Right atrium auricular region (tissue), 2 donors: ENCODE measurements around the gene BMPR1B. TPM values are rescaled to one million over a fixed set of nuclear protein-coding genes. Genes with fewer than 3 reads are reported as not detected.

Experiments used
- DNase-seq: peaks from one replicate; pipeline ENCODE4 v3.0.0-alpha.2; 2019; ENCODE audit warnings: low spot score
- H3K27ac ChIP-seq, 2 donors: fragments of 200-600 bp; sonication (generic); 1 replicate in 1 of 2; 2 replicates in 1 of 2; pipeline ENCODE4 v1.5.1; 2016 to 2019
- H3K27me3 ChIP-seq, 2 donors: fragments of 200-600 bp; sonication (generic); one replicate each; pipeline versions ENCODE4 v1.5.1 to v1.6.0; 2017 to 2019
- H3K36me3 ChIP-seq: fragments of 200-600 bp; sonication (generic); one replicate; pipeline ENCODE4 v1.5.1; 2016
- H3K4me1 ChIP-seq, 2 donors: fragments of 200-600 bp; sonication (generic); one replicate each; pipeline versions ENCODE4 v1.5.1 to v1.6.0; 2017 to 2019
- H3K4me3 ChIP-seq, 2 donors: fragments of 200-600 bp; sonication (generic); 1 replicate in 1 of 2; 2 replicates in 1 of 2; pipeline ENCODE4 v1.5.1; 2017 to 2019; ENCODE audit warnings: mild to moderate bottlenecking in 1 of 2, moderate library complexity in 1 of 2
- H3K9me3 ChIP-seq, 2 donors: fragments of 200-600 bp; sonication (generic); one replicate each; pipeline ENCODE4 v1.5.1; 2019
- total RNA-seq, 2 donors: library from RNA; depleted of rRNA; stranded (reverse); fragments of >200 nt; gene quantifications; one replicate each; pipeline ENCODE4 v1.1.0, GENCODE V29; 2016
- TF ChIP-seq, protein P1 (sequence below), 2 donors: fragments of 200-600 bp; sonication (generic); IDR thresholded peaks; one replicate each; pipeline ENCODE4 v1.5.1; 2019; ENCODE audit warnings: antibody characterized with exemption in 2 of 2

Gene BMPR1B
- total RNA-seq, 2 donors from 2014 or later = 0.82 to 1.4 TPM

DNA sequence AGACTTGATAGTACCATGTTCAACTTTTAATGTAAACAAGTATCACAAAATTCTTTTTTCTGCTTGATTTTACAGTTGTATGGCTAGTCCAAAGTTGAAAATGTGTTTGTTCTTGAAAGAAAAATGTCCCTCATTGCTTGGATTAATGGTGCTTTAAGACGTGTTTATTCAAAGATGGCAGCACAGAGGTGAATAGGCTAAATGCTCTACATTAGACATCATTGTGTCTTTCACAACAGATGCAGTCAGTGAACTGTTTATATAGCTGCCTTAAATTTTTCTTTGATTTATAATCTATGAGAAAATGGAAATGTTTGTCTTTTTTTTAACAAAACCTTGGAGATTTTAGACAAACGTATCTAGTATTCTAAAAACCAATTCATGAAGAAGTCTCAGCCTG is 137.3 kb downstream of the BMPR1B start:
- Histone ChIP-seq H3K4me1 (no peaks in the 10 kb centered on the region), H3K9me3 (peaks cover 0 to 6% of the 10 kb centered on the region in 2 donors), H3K27me3 (no peaks in the 10 kb centered on the region), H3K4me3 (no peak overlapping the region), H3K27ac (no peak overlapping the region), H3K36me3 (no peaks in the 10 kb centered on the region)
- TF ChIP-seq, protein P1, sequence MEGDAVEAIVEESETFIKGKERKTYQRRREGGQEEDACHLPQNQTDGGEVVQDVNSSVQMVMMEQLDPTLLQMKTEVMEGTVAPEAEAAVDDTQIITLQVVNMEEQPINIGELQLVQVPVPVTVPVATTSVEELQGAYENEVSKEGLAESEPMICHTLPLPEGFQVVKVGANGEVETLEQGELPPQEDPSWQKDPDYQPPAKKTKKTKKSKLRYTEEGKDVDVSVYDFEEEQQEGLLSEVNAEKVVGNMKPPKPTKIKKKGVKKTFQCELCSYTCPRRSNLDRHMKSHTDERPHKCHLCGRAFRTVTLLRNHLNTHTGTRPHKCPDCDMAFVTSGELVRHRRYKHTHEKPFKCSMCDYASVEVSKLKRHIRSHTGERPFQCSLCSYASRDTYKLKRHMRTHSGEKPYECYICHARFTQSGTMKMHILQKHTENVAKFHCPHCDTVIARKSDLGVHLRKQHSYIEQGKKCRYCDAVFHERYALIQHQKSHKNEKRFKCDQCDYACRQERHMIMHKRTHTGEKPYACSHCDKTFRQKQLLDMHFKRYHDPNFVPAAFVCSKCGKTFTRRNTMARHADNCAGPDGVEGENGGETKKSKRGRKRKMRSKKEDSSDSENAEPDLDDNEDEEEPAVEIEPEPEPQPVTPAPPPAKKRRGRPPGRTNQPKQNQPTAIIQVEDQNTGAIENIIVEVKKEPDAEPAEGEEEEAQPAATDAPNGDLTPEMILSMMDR (IDR thresholded peaks at IDR 0.05) = no peak
- DNase-seq = no peak

DNA sequence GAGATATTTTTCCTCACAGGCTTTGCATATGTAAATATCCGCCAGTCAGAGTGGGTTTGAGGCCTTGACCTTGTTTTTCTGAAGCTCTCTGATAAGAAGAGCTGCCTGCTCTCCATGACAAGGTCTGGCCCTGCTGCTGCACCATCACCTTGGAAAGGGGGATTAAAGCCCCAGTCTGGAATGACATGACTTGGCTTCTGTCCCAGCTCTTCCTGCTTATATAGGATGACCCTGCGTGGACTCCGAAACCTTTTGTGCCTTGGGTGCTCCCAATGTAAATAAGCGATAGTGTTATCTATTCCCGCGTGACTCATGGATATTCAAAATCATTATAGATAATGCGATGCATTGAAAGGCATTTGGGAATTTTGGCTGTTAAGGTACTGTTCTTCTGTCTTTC is 139.3 kb downstream of the BMPR1B start:
- H3K36me3 ChIP-seq = no peaks in the 10 kb centered on the region
- TF ChIP-seq, protein P1 (IDR thresholded peaks at IDR 0.05) = no peak
- DNase-seq = no peak

DNA sequence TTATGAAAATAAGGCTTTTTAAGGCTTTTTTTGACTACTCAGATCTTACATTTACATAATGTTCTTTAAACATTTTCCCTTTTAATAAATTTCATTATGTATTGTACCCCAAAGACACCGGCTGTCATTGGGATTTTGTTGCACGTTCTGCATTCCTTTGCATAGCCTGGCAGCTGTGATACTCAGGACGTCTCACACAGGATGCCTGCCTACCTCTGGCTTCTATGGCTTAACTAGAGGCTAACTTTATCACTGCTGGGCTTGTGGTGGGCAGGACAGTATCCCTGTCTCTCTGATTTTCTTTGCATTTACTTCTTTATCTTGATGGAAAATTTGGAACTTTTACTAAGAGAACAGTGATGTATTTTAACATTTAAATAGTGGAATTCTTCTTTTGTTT is 147.8 kb downstream of the BMPR1B start:
- TF ChIP-seq, protein P1 (IDR thresholded peaks at IDR 0.05) = no peak
- DNase-seq = no peak
- Histone ChIP-seq H3K27ac (no peak overlapping the region), H3K9me3 (no peaks in the 10 kb centered on the region), H3K4me1 (no peaks in the 10 kb centered on the region), H3K27me3 (no peaks in the 10 kb centered on the region), H3K36me3 (no peaks in the 10 kb centered on the region), H3K4me3 (no peak overlapping the region)

More for the DNA sequence above, 139.3 kb downstream of the BMPR1B start:
- no peaks in the 10 kb centered on the region for H3K4me1 ChIP-seq
- H3K9me3 ChIP-seq = no peaks in the 10 kb centered on the region
- no peak overlapping the region for H3K4me3 ChIP-seq
- H3K27ac ChIP-seq = no peak overlapping the region
- no peaks in the 10 kb centered on the region for H3K27me3 ChIP-seq

DNA sequence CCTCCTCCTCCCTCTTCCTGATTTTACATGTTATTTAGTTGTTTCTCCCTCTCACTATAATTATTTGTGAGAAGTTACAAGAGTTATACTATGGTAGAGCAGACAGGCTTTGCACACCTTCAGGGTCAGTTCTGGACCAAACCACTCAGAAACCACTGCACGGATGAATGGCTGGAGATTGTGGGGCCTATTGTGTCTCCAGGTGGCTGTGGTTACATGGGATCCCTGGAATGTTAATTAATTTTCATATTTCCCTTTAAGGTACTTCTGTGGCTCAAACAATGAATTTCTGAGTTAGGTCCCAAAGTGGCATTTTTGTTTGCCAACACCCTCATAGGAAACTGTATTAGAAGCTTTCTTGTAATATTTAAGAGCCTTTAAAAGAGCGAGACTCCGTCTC is 151.9 kb downstream of the BMPR1B start:
- no peak overlapping the region for H3K27ac ChIP-seq
- TF ChIP-seq, protein P1 (IDR thresholded peaks at IDR 0.05) = no peak
- no peak for DNase-seq
- no peaks in the 10 kb centered on the region for H3K27me3 ChIP-seq
- H3K9me3 ChIP-seq = no peaks in the 10 kb centered on the region
- H3K4me3 ChIP-seq = no peak overlapping the region
- H3K4me1 ChIP-seq = no peaks in the 10 kb centered on the region
- H3K36me3 ChIP-seq = no peaks in the 10 kb centered on the region

DNA sequence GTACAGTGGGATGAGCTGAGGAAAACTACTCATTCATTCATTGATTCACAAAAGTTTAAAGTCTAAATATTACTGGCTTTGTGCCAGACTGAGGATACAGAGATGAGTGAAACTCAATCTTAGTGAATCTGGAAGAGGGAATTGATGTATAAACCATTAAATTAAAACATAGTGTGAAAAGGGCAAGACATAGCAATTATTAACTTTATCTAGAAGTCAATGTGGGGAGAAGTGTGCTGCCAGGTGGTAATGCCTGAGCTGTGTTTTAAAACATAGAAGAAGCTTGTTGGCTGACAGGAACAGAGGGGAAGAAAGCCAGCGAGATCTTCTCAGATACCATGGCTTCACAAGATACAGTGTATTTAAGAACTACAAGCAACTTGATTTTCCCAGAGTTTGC is 153.4 kb downstream of the BMPR1B start:
- Histone ChIP-seq H3K9me3 (peaks cover 0 to 5% of the 10 kb centered on the region in 2 donors), H3K36me3 (no peaks in the 10 kb centered on the region), H3K27ac (no peak overlapping the region), H3K4me3 (no peak overlapping the region), H3K4me1 (no peaks in the 10 kb centered on the region), H3K27me3 (no peaks in the 10 kb centered on the region)
- TF ChIP-seq, protein P1 (IDR thresholded peaks at IDR 0.05) = no peak
- DNase-seq = no peak

DNA sequence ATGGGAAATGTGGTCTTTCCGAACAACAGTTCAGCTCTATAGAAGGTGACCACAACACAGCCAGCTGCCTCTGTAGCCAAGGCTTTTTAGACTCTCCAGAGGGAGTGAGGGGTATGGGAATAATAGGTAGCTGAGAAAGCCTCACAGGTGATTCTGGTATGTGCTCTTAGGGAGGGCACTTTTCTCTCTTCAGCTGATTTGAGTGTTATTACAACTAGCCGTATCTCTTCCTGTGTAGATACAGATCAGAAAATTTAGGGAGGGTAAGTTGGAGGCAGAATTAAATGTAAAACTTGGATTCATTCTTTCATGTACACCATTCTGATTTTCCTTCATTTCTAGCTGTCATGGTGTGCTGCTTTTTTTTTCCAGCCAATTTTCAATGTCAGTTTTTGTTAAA is 154.9 kb downstream of the BMPR1B start:
- H3K9me3 ChIP-seq = peaks cover 0 to 20% of the 10 kb centered on the region in 2 donors
- H3K27me3 ChIP-seq = no peaks in the 10 kb centered on the region
- no peak for DNase-seq
- H3K4me3 ChIP-seq = no peak overlapping the region
- TF ChIP-seq, protein P1 (IDR thresholded peaks at IDR 0.05) = no peak
- H3K27ac ChIP-seq = no peak overlapping the region
- H3K36me3 ChIP-seq = no peaks in the 10 kb centered on the region
- no peaks in the 10 kb centered on the region for H3K4me1 ChIP-seq
